Panc1 (cell line): ENCODE data around the gene CCS. TPM values are rescaled to one million over a fixed set of nuclear protein-coding genes. Genes with fewer than 3 reads are reported as not detected.

Source experiments
- ATAC-seq: fragments of 200-7000 bp; cut with Tn5 transposase; 2 replicates; pipeline ENCODE4 v1.9.1; 2020; ENCODE audit warnings: mild to moderate bottlenecking, moderate library complexity
- BruUV-seq: library from RNA; stranded (reverse); fragments of 400-500 nt; replicated peaks from 2 replicates; lab custom pipeline; 2021; lab: Mats Ljungman, UMichigan
- CTCF ChIA-PET: fragments of 300-600 bp; sonication (Branson Sonifier 250); formaldehyde crosslinking; loops from one replicate; lab custom pipeline; 2022; ENCODE audit warnings: antibody characterized with exemption; lab: Charles Lee
- POLR2A ChIA-PET: fragments of 300-600 bp; sonication (Branson Sonifier 250); formaldehyde crosslinking; loops from one replicate; lab custom pipeline; 2022; ENCODE audit warnings: antibody characterized with exemption; lab: Charles Lee
- DNase-seq: peaks from one replicate; pipeline ENCODE4 v3.0.0-alpha.2; 2010; ENCODE audit warnings: low read depth, low spot score
- H3K27ac ChIP-seq: 2 replicates; pipeline ENCODE4 v1.5.1; 2011; ENCODE audit warnings: mild to moderate bottlenecking, low read length, inconsistent platforms
- H3K27me3 ChIP-seq: fragments of 200-500 bp; sonication (Bioruptor generic); 2 replicates; pipeline ENCODE4 v1.6.0; 2014; ENCODE audit warnings: low read length, inconsistent platforms; ENCODE audit not compliant: control insufficient read depth, insufficient read depth
- H3K36me3 ChIP-seq: fragments of 200-500 bp; sonication (Bioruptor generic); 2 replicates; pipeline ENCODE4 v1.5.1; 2014; ENCODE audit warnings: inconsistent platforms, mild to moderate bottlenecking, low read length, moderate library complexity; ENCODE audit not compliant: control insufficient read depth, insufficient read depth
- H3K4me1 ChIP-seq: 2 replicates; pipeline ENCODE4 v1.5.1; 2011; ENCODE audit warnings: inconsistent platforms, mild to moderate bottlenecking, low read length, moderate library complexity; ENCODE audit not compliant: control insufficient read depth, insufficient read depth
- H3K4me3 ChIP-seq, 2 experiments: 2 replicates each; pipeline ENCODE4 v1.5.1; 2011 to 2012; ENCODE audit warnings: low read depth in 2 of 2, low read length in 2 of 2, mild to moderate bottlenecking in 2 of 2, inconsistent platforms in 1 of 2, moderate library complexity in 1 of 2
- H3K9me3 ChIP-seq: fragments of 200-500 bp; sonication (Bioruptor generic); 2 replicates; pipeline ENCODE4 v1.5.1; 2014; ENCODE audit warnings: low read depth, mild to moderate bottlenecking, inconsistent platforms, low read length, moderate library complexity; ENCODE audit not compliant: control insufficient read depth, insufficient read depth
- CTCF ChIP-seq: fragments of 450-650 bp; IDR thresholded peaks from 2 replicates; pipeline ENCODE4 v1.5.1; 2017; ENCODE audit warnings: mild to moderate bottlenecking
- POLR2AphosphoS5 ChIP-seq: IDR thresholded peaks from 2 replicates; pipeline ENCODE4 v1.6.1; 2012; ENCODE audit warnings: mild to moderate bottlenecking, low read depth, low read length, moderate library complexity
- REST ChIP-seq, 2 experiments: IDR thresholded peaks; 2 replicates each; pipeline ENCODE4 v1.6.1; 2011 to 2012; ENCODE audit warnings: low read depth in 2 of 2, control low read depth in 1 of 2, low read length in 1 of 2, mild to moderate bottlenecking in 1 of 2, moderate library complexity in 1 of 2; ENCODE audit not compliant: insufficient read depth in 1 of 2
- SIN3A ChIP-seq: IDR thresholded peaks from 2 replicates; pipeline ENCODE4 v1.6.1; 2012; ENCODE audit warnings: low read depth, mild to moderate bottlenecking, low read length, moderate library complexity, borderline replicate concordance; ENCODE audit not compliant: insufficient read depth
- TCF7L2 ChIP-seq: IDR thresholded peaks from 2 replicates; pipeline ENCODE4 v1.6.1; 2011; ENCODE audit warnings: mild to moderate bottlenecking, low read depth, low read length, inconsistent platforms
- in situ Hi-C: cut with HindIII; loops from 2 replicates; pipeline ENCODE4 v1.10.0; 2016; ENCODE audit warnings: low sequenced_read_pairs, low pct_unique_long_range_greater_than_20kb
- intact Hi-C: fragments of 100-400 bp; cut with micrococcal nuclease; formaldehyde crosslinking; loops from one replicate; pipeline ENCODE4 v1.10.0; 2022; ENCODE audit not compliant: unreplicated experiment
- total RNA-seq: library from RNA; stranded (reverse); gene quantifications from one replicate; pipeline ENCODE4 v1.2.1, GENCODE V29; 2021; ENCODE audit not compliant: unreplicated experiment

Gene CCS
- total RNA-seq, 1 experiment from 2014 or later: 55.3 TPM

GRCh38 chr11:66600631-66601233, 7.7 kb downstream of the CCS start:
- intact Hi-C loops: no loop called here
- no peaks in the 10 kb centered on the region; the same call in 1 of the 2 replicates for H3K36me3 ChIP-seq
- in situ Hi-C loops: no loop called here
- no peak overlapping the region for H3K27ac ChIP-seq
- ChIA-PET POLR2A (no interaction called here), CTCF (no interaction called here)
- no peaks in the 10 kb centered on the region for H3K9me3 ChIP-seq
- BruUV-seq: no TSS peak
- H3K27me3 ChIP-seq: no peaks in the 10 kb centered on the region
- no peak overlapping the region for H3K4me3 ChIP-seq
- ATAC-seq (no peak), DNase-seq (no peak)
- no peak for TF ChIP-seq SIN3A
- TF ChIP-seq POLR2AphosphoS5: no peak
- TF ChIP-seq TCF7L2: no peak
- no peak for TF ChIP-seq CTCF
- TF ChIP-seq REST (IDR thresholded peaks at IDR 0.05; ENCODE audit: insufficient read depth in 1 of 2, low read depth in 2 of 2, low read length in 1 of 2): no peak
- no peaks in the 10 kb centered on the region for H3K4me1 ChIP-seq

GRCh38 chr11:66603072-66603471, 10.1 kb downstream of the CCS start:
- Histone ChIP-seq H3K27me3 (no peaks in the 10 kb centered on the region), H3K36me3 (no peaks in the 10 kb centered on the region; the same call in 1 of the 2 replicates), H3K9me3 (no peaks in the 10 kb centered on the region), H3K27ac (no peak overlapping the region), H3K4me1 (no peaks in the 10 kb centered on the region), H3K4me3 (no peak overlapping the region)
- TF ChIP-seq REST (IDR thresholded peaks at IDR 0.05; ENCODE audit: insufficient read depth in 1 of 2, low read depth in 2 of 2, low read length in 1 of 2): no peak
- no peak for TF ChIP-seq TCF7L2
- no peak for TF ChIP-seq CTCF
- TF ChIP-seq POLR2AphosphoS5: no peak
- ChIA-PET CTCF (no interaction called here), POLR2A (no interaction called here)
- BruUV-seq: no TSS peak
- ATAC-seq (no peak), DNase-seq (no peak)
- intact Hi-C loops: no loop called here
- in situ Hi-C loops: no loop called here
